Measurements from ENCODE around the gene ARMC5. TPM values are rescaled to one million over a fixed set of nuclear protein-coding genes. Genes with fewer than 3 reads are reported as not detected.

Gene ARMC5
- total RNA-seq, 4 donors from 2014 or later: 4.7 to 14.2 (median 8.7) TPM

DNA sequence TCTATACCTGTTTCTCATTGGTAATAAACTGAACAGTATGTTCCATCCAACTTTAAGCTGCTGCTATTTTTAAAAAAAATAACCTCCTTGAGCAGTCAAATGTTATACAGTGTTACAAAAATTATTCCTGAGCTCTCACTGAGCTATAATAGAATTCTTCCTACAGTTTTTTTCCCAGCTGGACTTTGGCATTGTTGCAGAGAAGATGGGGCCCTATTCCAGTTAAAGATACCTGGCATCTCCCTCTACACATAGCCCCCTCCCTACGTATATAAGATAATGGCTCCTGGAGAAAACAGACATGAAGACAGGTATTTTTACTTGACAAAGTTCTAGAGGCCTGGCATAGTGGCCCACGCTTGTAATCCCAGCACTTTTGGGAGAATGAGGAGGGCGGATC lies 29.5 kb upstream of the ARMC5 start:
- Histone ChIP-seq H3K27me3 (no peaks in the 10 kb centered on the region), H3K27ac (no peak overlapping the region), H3K4me1 (peaks cover 0 to 16% (median 3%) of the 10 kb centered on the region in 3 donors), H3K9me3 (no peaks in the 10 kb centered on the region), H3K4me3 (no peak overlapping the region), H3K36me3 (no peaks in the 10 kb centered on the region)
- TF ChIP-seq, protein P1, sequence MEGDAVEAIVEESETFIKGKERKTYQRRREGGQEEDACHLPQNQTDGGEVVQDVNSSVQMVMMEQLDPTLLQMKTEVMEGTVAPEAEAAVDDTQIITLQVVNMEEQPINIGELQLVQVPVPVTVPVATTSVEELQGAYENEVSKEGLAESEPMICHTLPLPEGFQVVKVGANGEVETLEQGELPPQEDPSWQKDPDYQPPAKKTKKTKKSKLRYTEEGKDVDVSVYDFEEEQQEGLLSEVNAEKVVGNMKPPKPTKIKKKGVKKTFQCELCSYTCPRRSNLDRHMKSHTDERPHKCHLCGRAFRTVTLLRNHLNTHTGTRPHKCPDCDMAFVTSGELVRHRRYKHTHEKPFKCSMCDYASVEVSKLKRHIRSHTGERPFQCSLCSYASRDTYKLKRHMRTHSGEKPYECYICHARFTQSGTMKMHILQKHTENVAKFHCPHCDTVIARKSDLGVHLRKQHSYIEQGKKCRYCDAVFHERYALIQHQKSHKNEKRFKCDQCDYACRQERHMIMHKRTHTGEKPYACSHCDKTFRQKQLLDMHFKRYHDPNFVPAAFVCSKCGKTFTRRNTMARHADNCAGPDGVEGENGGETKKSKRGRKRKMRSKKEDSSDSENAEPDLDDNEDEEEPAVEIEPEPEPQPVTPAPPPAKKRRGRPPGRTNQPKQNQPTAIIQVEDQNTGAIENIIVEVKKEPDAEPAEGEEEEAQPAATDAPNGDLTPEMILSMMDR (IDR thresholded peaks at IDR 0.05): no peak
- TF ChIP-seq POLR2AphosphoS5 (IDR thresholded peaks at IDR 0.05) (no peak), POLR2A (IDR thresholded peaks at IDR 0.05) (no peak), EP300 (IDR thresholded peaks at IDR 0.05) (no peak)
- ATAC-seq: no peak
- WGBS, 2 donors (ENCODE audit: low coverage in 1 of 2): 58% methylated on average over 2 of the region's 3 CpGs; no CpG with 5 or more reads in 1 of the 2 donors

DNA sequence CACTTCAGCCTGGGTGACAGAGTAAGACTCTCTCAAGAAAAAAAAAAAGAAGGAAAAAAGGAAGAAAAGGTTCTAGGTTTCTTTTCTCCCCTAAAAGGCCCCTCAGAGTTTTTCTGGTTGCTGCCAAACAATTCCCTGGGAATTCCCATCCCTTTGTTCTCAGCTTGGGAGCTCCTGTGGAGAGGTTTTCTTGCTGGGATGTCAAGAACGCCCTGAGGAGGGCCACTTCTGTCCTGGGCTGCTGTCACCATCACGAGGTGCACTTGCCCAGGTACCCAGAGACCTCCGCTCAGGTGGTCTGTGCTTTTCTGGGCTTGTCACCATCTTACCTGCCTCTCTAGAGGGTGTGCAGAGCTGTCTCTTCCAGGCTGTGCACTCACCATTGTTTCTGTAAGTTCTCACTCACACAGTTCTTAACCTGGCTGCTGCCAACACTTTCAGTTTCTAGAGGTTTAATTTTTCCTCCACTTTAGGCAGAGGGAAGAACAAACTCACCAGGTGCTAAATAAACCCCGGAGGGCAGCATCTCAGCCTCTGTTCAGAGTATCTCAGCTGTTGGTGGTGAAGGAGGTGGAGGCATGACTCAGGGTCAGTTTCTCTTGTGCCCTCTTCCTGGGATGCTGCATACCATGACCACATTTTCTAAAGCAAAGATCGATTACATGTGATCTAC lies 28.8 kb upstream of the ARMC5 start:
- TF ChIP-seq, protein P1 (IDR thresholded peaks at IDR 0.05): no peak
- TF ChIP-seq POLR2A (IDR thresholded peaks at IDR 0.05) (no peak), EP300 (IDR thresholded peaks at IDR 0.05) (no peak), POLR2AphosphoS5 (IDR thresholded peaks at IDR 0.05) (no peak)
- H3K4me1 ChIP-seq: peaks cover 0 to 16% (median 3%) of the 10 kb centered on the region in 3 donors
- 35 to 69% methylated on average over 4 to 5 of the region's 5 CpGs for WGBS, 2 donors (ENCODE audit: low coverage in 1 of 2)
- H3K9me3 ChIP-seq: no peaks in the 10 kb centered on the region
- no peak overlapping the region for H3K27ac ChIP-seq
- peaks cover 0 to under 1% of the 10 kb centered on the region in 2 donors for H3K36me3 ChIP-seq
- H3K27me3 ChIP-seq: no peaks in the 10 kb centered on the region
- no peak overlapping the region for H3K4me3 ChIP-seq
- ATAC-seq: no peak

DNA sequence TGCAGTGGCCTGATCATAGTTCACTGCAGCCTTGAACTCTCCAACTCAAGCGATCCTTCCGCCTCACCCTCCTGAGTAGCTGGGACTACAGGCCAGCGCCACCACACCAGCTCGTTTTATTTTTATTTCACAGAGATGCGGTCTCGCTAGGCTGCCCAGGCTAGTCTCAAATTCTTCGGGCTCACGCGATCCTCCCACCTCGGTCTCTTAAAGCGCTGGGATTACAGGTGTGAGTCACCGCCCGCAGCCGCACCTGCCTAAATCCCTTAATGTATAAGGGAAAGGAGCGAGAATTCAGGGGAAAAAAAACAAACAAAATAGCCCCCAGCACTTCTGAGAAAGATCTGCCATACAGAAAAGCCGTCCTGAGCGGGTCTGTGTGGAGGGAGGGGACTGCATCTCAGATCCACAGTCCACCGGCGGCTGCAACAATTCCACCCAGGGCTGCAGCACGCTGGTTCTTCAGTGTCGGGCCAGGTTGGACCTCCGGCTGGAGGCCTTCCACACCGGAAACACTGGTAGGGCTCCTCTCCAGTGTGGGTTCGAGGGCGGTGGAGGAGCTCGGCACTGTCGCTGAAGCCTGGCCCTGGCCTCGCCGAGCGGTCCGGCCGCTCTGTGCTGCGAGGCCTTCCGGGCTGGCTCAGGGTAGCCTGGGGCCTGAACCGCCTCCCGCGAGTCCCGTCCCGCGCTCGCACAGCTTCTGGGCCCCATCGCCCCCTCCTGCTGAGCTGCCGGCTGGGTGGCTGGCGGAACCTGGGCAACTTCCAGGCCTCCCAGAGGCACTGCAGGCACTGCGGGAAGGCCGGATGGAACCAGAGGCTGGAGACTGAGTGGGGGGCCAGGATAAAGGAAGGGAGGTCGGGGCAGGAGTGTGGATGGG lies 23.7 kb upstream of the ARMC5 start:
- Histone ChIP-seq H3K4me1 (no peaks in the 10 kb centered on the region), H3K27me3 (no peaks in the 10 kb centered on the region), H3K36me3 (peaks cover 0 to 14% of the 10 kb centered on the region in 2 donors), H3K4me3 (no peak overlapping the region), H3K9me3 (no peaks in the 10 kb centered on the region), H3K27ac (no peak overlapping the region)
- WGBS, 2 donors (ENCODE audit: low coverage in 1 of 2): 94 to 95% methylated on average over 6 to 13 of the region's 47 CpGs
- no peak for ATAC-seq
- TF ChIP-seq POLR2A (IDR thresholded peaks at IDR 0.05): no peak
- TF ChIP-seq POLR2AphosphoS5 (IDR thresholded peaks at IDR 0.05): no peak
- TF ChIP-seq, protein P1 (IDR thresholded peaks at IDR 0.05): no peak
- TF ChIP-seq EP300 (IDR thresholded peaks at IDR 0.05): no peak

DNA sequence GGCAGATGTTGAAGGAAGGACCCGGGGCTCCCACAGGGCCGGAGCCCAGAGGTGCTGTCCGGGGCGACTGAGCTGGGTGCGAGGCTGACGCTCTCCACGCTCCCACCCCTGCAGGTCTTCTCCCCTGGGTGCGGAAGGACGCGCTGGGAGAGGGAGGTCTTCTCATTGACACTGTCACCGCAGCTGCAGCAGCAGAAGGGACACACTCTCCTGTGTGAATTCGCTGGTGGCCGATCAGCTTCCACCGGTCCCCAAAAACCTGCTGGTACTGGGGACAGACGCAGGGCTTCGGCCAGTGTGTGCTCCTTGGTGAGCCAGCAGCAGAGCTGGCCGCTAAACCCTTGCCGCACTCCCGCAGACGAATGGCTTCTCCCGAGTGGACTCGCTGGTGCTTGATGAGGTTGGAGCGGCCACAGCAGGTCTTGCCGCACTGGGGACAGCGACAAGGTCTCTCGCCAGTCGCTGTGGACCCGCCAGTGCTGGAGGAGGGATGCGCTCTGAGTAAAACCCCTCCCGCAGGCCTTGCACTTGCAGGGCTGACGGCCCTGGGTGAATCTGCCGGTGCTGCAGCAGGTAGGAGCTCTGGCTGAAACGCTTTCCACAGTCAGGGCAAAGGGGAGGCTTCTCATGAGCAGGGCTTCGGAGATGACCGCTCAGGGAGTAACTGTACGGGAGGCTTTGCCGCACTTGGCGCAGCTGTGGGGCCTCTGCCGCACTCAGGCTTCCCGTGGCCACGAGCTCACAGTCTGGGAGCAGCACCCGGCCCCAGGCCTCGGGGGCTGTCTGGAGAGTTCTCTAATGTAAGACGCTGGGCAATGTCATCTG lies 22.9 kb upstream of the ARMC5 start:
- peaks cover 0 to 2% (median 0%) of the 10 kb centered on the region in 3 donors for H3K4me1 ChIP-seq
- H3K4me3 ChIP-seq: no peak overlapping the region
- WGBS, 2 donors (ENCODE audit: low coverage in 1 of 2): 20% methylated on average over 1 of the region's 44 CpGs; no CpG with 5 or more reads in 1 of the 2 donors
- no peaks in the 10 kb centered on the region for H3K9me3 ChIP-seq
- H3K27me3 ChIP-seq: no peaks in the 10 kb centered on the region
- no peak for TF ChIP-seq POLR2AphosphoS5 (IDR thresholded peaks at IDR 0.05)
- no peak for TF ChIP-seq POLR2A (IDR thresholded peaks at IDR 0.05)
- TF ChIP-seq, protein P1 (IDR thresholded peaks at IDR 0.05): no peak
- TF ChIP-seq EP300 (IDR thresholded peaks at IDR 0.05): no peak
- H3K27ac ChIP-seq: no peak overlapping the region
- H3K36me3 ChIP-seq: peaks cover 0 to 14% of the 10 kb centered on the region in 2 donors
- no peak for ATAC-seq
